HG03439 (cell line): ENCODE results near the gene ARHGAP15.

Source experiments
- ATAC-seq: cut with Tn5 transposase; IDR thresholded peaks from one replicate; pipeline ENCODE4 v1.9.1; 2021; ENCODE audit warnings: mild to moderate bottlenecking, moderate library complexity; ENCODE audit not compliant: unreplicated experiment

The ARHGAP15 gene

DNA sequence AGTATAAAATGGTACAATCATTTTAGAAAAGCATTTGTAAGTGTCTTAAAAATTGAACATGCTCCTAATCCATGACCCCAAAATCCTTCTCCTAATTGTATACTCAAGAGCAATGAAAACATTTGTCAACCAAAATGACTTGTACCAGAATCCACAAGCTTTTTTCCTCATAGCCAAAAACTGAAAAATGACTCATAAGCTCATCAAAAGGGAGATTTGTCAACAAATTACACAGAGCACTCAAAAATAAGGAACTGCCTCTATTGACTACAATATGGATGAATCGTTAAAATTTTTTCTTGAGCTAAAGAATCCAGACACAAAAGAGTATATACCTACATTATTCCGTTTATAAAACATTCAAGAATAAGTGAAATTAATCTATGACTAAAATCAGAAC is 544.8 kb downstream of the ARHGAP15 start:
- ATAC-seq = no peak

DNA sequence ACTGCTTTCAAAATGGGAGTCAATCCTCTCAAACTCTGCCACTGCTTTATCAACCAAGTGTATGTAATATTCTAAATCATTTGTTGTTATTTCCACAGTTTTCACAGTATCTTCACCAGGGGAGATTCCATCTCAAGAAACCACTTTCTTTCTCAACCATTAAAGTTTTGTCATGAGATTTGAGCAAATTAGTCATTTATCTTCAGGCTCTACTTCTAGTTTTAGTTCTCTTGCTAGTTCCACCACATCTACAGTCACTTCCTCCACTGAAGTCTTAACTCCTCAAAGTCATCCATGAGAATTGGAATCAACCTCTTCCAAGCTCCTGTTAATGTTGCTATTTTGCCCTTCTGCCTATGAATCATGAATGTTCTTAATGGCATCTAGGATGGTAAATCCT is 545.8 kb downstream of the ARHGAP15 start:
- no peak for ATAC-seq

DNA sequence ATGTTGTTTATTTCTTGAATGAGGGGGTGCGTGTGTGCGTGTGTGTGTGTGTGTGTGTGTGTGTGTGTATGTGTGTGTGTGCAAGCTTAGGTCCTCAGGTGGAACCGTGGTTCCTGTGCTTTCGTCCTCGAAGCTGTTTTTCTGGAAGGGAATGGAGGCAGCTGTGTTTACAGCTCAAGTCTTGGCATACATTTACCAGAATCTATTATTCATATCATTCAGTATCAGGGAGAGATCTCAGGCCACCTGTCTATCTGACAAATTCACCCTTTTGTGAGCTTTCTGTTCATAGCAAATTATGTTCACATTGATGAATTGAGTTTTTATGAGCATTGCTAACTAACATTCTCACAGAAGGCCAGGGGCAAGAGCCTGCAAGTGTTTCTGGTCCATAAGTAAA is 550.4 kb downstream of the ARHGAP15 start:
- no peak for ATAC-seq

DNA sequence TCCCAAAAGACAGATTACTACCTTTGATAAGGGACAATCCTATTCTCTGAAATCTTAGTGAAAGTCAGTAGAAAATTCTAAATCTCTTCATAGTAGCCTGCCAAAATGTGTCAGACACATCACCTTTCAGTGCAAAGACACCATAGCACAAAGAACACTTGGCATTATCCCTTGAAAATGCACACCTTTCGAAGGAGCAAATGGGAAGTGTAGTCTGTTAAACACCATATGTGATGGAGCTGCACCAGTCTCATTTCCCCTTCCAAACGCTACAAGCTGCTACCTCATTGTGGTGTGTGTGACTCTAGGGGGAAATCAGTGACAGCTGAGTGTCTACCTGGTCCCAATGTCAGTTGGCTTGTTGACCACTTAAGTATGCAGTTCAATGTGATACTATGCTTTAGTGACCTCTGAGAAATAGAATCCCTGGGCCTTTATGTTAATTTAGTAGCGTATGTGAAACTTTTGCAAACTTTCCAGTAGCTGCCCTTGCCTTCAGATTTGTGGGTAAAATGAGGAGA is 551.7 kb downstream of the ARHGAP15 start:
- ATAC-seq = no peak

DNA sequence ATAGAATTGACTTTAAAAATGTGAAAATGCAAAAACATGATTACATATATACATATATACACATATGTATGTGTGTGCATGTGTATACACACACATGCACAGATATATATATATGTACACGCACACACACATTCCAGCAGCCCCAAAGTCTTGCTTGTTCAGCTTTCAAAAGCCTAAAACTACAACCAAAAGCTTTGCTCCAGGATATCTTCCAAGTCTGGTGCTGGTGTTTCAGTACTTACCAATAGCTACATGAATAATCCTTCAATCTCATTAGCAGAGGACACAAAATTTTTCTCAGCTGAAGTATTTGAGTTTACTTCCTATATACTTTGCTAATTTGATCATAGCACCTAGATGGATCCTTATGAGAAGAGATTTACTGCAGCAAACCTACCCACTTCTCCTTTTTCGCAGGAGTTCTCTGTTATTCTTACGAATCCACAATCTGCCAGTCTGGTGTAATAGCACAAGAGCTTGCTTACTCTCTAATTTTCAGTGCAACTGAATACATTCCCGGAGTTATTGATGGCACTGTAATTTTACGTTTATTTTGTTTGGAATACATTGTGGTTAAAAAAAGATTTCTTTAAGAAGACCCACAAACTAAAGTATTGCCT is 553.3 kb downstream of the ARHGAP15 start:
- no peak for ATAC-seq

DNA sequence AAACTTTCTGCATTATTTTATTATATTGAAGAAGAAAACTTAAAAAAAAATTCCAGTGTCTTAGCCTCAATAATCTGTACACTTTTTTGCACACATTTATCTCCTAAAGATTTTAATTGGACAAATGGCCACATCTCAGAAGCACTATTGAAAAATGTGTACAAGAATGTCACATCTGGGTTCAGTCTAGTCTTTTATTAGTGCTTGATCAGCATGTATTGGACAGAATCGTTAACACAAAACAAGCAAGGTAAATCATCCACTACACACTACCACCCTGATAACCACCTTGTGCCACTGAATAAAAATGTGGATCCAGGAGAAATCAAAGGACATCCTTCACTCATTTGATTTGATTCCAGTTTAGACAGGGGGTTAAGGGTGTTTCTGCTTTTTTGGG is 554.8 kb downstream of the ARHGAP15 start:
- no peak for ATAC-seq

DNA sequence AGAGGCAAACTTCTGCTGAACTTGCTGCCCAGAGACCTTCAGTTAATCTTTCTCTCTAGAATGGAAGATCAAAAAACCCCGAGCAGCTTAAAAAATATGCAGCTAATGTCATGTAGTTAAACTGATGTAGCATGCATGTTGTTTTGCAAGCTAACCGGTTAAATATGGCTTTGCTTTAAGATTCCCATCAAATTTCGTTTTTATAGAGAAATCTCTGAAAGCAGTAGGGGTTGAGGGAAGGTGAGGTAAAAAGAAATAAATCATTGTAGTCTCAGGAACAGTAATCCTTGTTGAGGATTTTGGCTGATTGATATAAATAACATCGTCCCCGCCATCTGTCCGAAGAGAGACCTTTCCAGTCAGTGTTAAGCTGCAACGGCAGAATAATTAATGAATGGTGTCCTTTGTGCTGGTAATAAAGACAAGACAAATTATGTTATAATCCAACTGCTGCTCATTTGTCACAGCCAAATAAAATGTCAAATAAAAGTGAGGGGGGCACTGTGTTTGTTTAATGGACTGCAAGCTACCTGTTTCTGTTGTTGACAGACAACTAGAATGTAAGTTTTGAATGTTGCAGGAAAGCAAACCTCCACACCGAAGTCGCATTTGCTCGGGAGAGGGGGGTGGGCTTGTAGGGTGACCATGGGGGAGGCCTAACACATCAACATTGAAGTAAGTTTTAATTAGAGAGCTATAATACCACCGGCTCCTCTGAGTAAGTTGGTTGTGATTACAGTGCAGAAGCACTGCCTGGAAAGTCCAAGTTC is 555.5 kb downstream of the ARHGAP15 start:
- no peak for ATAC-seq

DNA sequence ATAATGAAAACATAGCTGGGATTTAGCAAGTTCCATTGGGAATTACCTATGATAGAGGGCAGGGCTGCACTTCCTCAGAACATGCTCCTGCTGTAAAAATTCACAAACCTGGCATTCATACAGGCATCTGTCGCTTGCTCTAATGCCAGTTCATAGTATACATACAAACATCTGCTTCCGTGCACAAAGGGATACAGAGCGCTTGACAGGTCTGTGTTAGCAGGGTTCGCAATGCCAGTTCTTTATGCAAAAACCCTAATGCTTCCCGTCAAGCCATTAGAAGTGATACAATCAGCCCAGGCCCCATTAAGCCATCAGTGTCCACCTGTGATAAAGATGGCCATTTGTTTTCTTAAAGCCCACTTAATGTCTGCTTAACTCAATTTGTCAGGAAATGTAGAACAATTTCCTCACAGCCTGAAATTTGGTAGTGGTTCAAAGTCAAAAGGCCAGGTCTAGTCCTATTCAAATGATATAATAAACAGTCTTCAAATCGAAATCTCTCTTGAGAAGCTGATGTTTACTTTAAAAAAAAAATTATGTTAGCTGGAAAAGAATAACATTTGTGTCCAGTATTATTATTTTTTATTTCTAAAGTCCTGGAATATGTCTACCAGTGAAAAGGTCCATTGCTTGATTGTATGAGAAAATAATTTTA is 556.3 kb downstream of the ARHGAP15 start:
- no peak for ATAC-seq

DNA sequence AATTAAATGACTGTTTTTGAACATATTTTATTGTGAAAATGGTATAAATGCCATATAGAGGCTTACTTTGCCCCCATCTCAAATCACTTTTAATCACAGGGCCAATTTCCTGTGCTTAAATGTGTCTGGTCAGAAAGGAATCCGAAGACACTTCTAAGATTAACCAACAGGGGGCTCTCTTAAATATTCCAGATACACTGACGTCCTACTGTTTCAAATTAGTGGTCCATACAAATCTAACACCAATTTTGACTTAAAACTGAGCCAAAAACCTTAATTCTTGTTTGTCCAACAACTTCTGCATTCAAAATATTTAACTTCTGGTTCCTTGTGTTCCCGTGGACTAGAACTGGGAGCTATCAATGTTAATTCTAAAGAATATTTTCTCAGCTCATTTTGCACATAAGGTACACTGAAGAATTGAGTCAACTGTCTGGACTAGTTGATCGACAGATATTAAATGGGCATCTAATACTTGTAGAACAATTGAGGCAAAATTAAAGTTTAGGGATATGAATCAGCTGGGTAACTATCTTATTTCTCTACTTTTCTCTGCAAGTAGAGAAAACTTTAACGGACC is 557.5 kb downstream of the ARHGAP15 start:
- no peak for ATAC-seq

DNA sequence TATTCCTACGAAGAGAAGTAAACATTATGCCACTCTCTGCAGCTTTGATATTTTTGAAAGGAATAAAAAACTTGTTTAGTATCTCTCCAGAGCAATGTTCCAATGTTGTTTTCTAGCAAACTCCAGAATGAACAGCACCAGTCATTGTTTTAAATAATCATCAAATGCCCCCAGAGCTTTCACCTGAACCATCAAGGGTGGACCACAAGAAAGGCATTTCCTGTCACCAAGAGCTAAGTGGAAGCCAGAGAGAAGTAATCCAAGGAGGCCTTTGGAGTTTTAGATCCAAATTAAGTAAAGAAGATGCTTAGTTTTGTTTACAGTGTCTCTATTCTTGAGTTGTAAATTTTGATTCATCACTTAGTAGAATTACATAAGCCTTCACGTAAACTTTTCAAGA is 559.0 kb downstream of the ARHGAP15 start:
- ATAC-seq = no peak

DNA sequence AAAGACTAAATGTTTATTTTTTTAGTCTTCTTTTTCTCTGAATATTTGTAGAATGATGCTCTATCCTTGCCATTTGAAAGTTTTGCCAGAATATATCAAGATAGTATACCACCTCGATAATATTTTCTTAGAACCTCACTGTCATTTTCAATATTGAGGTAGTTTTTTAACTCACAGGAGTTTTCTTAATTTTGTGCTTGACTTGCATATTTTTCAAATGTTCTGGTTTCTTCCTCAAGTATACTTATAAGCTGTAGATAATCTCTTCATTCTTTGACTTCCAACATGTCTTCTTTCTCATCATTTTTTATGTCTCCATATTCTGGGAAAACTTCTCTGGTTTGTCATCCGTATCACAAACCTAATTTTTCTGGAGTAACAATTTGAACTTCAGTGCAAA is 559.6 kb downstream of the ARHGAP15 start:
- no peak for ATAC-seq

DNA sequence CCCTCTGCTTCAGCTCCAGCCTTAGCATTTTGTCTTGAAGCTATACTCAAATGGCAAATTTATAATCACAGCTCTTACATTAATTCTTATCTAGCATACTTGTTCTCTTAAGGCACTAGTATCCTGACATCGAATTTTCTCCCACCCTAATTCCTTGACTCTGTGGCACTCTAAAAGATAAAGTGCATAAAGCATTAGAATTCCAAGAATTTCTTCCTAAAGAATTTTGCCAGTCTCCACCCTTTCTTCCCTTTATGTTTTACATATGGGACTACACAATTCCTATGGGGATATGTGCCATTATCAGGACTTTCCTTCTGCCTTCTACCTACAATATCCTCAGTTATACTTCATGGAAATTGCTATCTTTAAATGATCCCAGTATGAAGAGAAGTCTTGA is 560.3 kb downstream of the ARHGAP15 start:
- no peak for ATAC-seq

DNA sequence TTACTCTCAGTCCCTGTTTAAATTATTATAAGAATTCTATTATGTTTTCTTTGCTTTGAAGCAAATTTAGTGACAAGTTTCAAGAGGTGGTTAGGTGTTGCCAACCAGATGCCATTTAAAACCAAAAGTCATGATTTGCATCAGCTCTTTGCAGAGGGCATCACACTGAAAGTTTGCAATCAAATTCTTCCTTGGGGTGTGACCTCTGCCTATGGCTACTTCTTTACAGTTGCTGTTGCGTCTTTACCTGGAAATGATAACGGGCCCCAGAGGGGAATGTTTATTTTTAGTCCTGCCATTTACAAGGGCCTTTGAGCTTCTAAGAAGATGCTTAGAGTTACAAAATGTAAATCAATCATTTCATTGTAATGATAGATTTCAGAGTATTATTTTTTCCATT is 561.0 kb downstream of the ARHGAP15 start:
- ATAC-seq = no peak

DNA sequence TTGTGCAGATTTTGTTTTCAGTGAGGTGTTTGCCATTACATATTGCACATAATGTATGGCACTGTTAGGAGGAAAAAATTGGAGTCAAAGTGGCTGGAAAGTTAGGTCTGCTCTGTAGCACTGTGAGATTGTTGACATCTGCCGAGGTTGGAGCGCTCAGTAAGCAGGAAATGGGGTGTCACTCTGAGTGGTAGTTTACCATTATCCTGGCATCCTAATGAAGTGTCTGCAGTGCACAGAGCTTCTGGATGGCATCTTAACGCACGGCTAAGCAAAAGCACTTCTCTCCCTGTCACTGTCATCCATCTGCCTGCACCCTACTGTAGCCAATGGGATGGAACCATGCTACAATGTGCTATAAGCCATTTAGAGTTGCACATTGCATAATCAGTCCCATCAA is 561.9 kb downstream of the ARHGAP15 start:
- no peak for ATAC-seq

DNA sequence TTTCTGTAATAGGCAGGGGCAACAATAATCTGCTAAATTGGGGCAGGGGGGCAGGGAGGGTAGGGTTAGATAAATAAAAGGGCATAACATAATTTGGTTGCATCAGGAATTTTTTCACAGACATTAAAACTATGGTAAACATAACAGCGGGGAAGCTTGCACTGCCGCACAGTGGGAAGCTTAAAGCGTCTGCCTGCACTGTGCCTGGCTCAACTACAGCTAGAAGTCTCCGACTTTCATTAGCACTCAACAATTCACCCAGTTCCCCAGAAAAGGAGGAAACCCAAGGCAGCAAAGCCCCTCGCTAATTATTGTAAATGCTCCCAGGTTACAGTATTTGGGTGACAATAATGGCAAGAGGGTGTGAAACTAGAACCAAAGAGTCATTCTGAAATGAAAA is 562.9 kb downstream of the ARHGAP15 start:
- ATAC-seq = no peak

DNA sequence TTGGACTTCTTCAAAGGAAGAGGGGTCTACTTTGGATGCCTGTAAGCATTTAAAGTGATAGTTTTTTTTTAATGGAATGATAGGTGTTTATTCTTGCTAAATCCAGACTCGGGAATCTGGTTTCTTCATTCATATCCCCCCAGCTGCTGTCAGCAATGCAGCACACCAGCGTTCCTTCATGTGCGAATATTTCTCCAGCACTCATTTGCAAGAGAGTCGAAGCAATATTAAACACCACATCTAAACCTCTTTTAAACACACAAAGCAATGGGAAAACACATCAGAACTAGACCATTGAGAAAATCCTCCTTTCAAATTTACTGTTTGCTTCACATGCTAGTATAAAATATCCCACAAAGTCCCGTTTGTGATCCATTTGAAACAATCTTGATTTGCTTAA is 563.7 kb downstream of the ARHGAP15 start:
- no peak for ATAC-seq

DNA sequence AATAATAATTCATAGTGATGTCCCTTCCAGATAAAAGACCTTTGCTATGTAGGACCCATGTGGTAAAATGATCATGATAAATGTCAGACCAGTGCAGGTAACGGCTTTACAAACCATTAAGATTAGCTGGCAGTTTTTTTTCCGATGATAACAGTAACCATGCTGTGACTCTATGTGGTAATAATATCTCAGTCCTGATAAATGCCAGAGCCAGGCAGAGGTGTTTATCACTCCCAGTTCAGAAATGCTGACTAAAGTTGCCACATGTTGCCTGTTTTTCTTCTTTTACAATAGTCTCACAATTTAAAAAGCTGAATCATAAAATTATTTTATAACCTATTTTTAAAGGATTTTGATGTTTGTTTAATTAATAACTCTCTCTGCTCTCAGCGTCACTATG is 565.1 kb downstream of the ARHGAP15 start:
- ATAC-seq = no peak

DNA sequence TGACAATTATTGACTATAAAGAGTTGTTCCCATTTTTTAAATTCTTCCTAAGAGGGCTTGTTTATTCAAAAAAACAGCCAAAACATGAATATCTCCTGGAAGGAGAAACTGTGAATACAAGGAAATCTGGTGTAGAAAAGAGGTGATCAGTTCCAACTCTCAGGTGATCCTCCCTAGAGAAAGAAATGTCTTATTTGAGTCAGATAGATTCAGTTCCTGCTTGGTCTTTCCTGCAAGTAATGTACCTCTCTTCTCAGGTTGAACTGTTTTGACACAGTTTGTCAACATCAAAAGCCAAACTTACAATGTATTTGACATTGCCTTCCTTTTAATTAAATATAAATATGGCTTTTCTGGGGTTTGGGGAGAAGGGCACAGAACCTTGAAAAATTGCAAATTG is 567.4 kb downstream of the ARHGAP15 start:
- ATAC-seq = peak; percentile 63

DNA sequence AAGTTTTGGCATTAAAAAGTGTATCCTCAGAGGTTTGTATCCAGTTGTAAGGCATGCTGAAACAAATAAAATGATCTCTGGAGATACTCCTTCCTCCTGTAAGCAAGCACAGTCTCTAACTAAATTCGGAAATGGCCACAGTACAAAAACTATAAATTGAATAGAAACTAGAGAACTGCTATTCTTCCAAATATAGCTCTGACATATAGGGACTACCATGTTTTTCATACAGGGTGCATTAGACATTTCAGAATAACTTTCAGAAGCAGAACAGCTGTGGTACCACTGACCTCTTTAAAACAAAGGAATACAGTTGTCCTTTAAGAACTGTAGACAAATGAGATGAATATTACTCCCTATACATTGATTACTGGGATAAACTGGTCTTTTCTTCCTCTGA is 568.5 kb downstream of the ARHGAP15 start:
- ATAC-seq = no peak

DNA sequence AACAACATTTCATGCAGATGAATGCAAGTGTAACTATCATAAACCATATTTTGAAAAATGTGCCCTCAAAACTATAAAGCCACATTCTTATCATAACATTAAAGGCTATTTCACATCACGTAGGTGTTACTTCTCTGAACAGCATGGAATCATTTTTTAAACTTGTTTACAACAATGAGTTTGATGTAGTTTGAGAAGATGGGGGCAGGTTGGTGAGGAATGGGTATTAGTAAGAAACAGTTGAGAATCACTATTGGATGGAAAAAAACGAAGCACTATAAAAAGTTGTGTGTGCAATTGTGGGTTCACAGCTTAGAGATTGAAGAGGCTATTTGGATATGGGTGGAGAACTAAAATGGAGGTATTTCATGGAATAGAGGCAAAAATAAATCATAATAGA is 569.1 kb downstream of the ARHGAP15 start:
- ATAC-seq = no peak

DNA sequence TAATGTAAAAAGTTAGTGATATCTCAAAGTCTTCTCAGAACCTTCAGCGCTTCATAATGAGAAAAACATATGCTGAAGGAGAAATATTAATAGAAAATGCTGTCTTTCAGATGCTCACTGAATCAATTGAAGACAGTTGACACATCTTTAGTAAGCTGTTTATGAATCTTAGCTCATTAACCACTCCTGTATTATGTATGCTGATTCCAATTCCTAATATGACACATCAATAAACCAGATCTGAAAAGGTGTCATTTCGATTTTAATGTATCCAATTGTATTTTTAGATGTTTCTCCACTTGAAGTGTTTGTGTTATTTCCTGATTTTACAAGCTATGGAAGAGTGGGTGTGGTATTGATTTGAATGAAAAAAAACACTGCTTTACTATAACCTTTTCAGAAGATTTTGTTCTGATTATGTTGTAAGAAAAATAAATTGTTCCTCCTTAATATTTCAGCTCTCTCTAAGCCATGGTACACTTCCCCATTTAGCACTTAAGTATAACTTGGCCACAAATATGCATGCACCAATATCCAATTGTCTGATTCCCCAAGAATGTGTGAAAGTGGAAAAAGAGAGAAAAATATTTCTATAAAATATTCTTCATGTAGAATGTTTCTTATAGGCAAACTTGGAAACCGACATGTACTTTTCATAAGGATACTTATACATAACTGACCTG is 569.8 kb downstream of the ARHGAP15 start:
- peak; percentile 49 for ATAC-seq
